ENCODE measurements around the gene WBP2. TPM values are rescaled to one million over a fixed set of nuclear protein-coding genes. Genes with fewer than 3 reads are reported as not detected.

WBP2 gene
- total RNA-seq, 2 experiments from 2014 or later, result 71.3 to 79.1 TPM

- Mint-ChIP-seq H3K4me3 (peak overlapping the region; percentile 39), H3K4me1 (peaks cover 27% of the 10 kb centered on the region), H3K27ac (peak overlapping the region; percentile 61), H3K9me3 (ENCODE audit: low read depth) (no peaks in the 10 kb centered on the region), H3K36me3 (peaks cover 24% of the 10 kb centered on the region), H3K27me3 (no peaks in the 10 kb centered on the region)
- DNase-seq, result peak; percentile 79
- CTCF ChIA-PET, result interaction anchor here (0.6 to 4.2 kb wide), 18 partner anchors 10 to 94 kb away, joined by 3 to 49 read pairs (median 8); partner anchors contain the start of genes GALK1, TRIM65 and WBP2
- peak; percentile 52 for ATAC-seq
Measured at GRCh38 chr17:75845058-75845711, 9.9 kb downstream of the WBP2 start.

GRCh38 chr17:75844530-75845057 is 10.5 kb downstream of the WBP2 start:
- H3K27ac Mint-ChIP-seq, result peak overlapping the region; percentile 98
- ATAC-seq (peak; percentile 16), DNase-seq (peak; percentile 63)
- CTCF ChIA-PET, result interaction anchor here (0.6 to 4.1 kb wide), 15 partner anchors 10 to 93 kb away, joined by 3 to 49 read pairs (median 8); partner anchors contain the start of genes GALK1, TRIM65 and WBP2
- no peaks in the 10 kb centered on the region for H3K9me3 Mint-ChIP-seq (ENCODE audit: low read depth)
- H3K36me3 Mint-ChIP-seq, result peaks cover 23% of the 10 kb centered on the region
- H3K4me3 Mint-ChIP-seq, result peak overlapping the region; percentile 98
- no peaks in the 10 kb centered on the region for H3K27me3 Mint-ChIP-seq
- peaks cover 27% of the 10 kb centered on the region for H3K4me1 Mint-ChIP-seq

- CTCF ChIA-PET, result interaction anchor here (0.7 to 4.1 kb wide), 19 partner anchors 8 to 90 kb away, joined by 3 to 49 read pairs (median 6); partner anchors contain the start of genes GALK1, TRIM65 and WBP2
- Mint-ChIP-seq H3K36me3 (peaks cover 26% of the 10 kb centered on the region), H3K27ac (peak within 1 kb of the TSS; percentile 98), H3K27me3 (no peaks in the 10 kb centered on the region), H3K9me3 (ENCODE audit: low read depth) (no peaks in the 10 kb centered on the region), H3K4me3 (peak within 1 kb of the TSS; percentile 98), H3K4me1 (peaks cover 25% of the 10 kb centered on the region)
- DNase-seq (peak; percentile 84), ATAC-seq (peak; percentile 75)
Measured at GRCh38 chr17:75843577-75844529, 11.3 kb downstream of the WBP2 start, which contains the start of gene UNC13D. Gene UNC13D, minus strand, starts transcription at chr17:75844404. Its CDS starts 67 bp downstream, at chr17:75844337.

- peak; percentile 57 for DNase-seq
- peak overlapping the region; percentile 98 for H3K4me3 Mint-ChIP-seq
- peaks cover 19% of the 10 kb centered on the region for H3K4me1 Mint-ChIP-seq
- H3K27ac Mint-ChIP-seq, result peak overlapping the region; percentile 98
- H3K36me3 Mint-ChIP-seq, result peaks cover 24% of the 10 kb centered on the region
- ATAC-seq, result peak; percentile 47
- CTCF ChIA-PET, result interaction anchor here (0.9 to 4.1 kb wide), 14 partner anchors 9 to 89 kb away, joined by 3 to 49 read pairs (median 7); partner anchors contain the start of genes GALK1, TRIM65 and WBP2
- no peaks in the 10 kb centered on the region for H3K9me3 Mint-ChIP-seq (ENCODE audit: low read depth)
- no peaks in the 10 kb centered on the region for H3K27me3 Mint-ChIP-seq
Measured at GRCh38 chr17:75842963-75843576, 12.1 kb downstream of the WBP2 start.

- CTCF ChIA-PET, result interaction anchor here (1.9 to 4.1 kb wide), 6 partner anchors 9 to 59 kb away, joined by 8 to 49 read pairs (median 12); partner anchors contain the start of genes TRIM65 and WBP2
Measured at GRCh38 chr17:75842411-75842810, 12.7 kb downstream of the WBP2 start.

GRCh38 chr17:75840799-75841164 is 14.4 kb downstream of the WBP2 start:
- peak overlapping the region; percentile 49 for H3K27ac Mint-ChIP-seq
- DNase-seq, result no peak
- no peak for ATAC-seq

More at GRCh38 chr17:75842411-75842810, 12.7 kb downstream of the WBP2 start:
- Mint-ChIP-seq H3K4me3 (peak overlapping the region; percentile 98), H3K4me1 (peaks cover 21% of the 10 kb centered on the region), H3K27ac (peak overlapping the region; percentile 59), H3K9me3 (ENCODE audit: low read depth) (no peaks in the 10 kb centered on the region), H3K36me3 (peaks cover 24% of the 10 kb centered on the region), H3K27me3 (no peaks in the 10 kb centered on the region)
- ATAC-seq (no peak), DNase-seq (no peak)

GRCh38 chr17:75839942-75840798 is 15.0 kb downstream of the WBP2 start:
- CTCF ChIA-PET, result interaction anchor here (0.8 to 2.9 kb wide), 6 partner anchors 9 to 87 kb away, joined by 3 to 7 read pairs (median 4); partner anchors contain the start of gene TRIM65
- Mint-ChIP-seq H3K36me3 (peaks cover 24% of the 10 kb centered on the region), H3K9me3 (ENCODE audit: low read depth) (no peaks in the 10 kb centered on the region), H3K27me3 (no peaks in the 10 kb centered on the region), H3K27ac (no peak overlapping the region), H3K4me3 (no peak overlapping the region), H3K4me1 (peaks cover 23% of the 10 kb centered on the region)
- no peak for DNase-seq
- no peak for ATAC-seq

More at GRCh38 chr17:75840799-75841164, 14.4 kb downstream of the WBP2 start:
- H3K9me3 Mint-ChIP-seq (ENCODE audit: low read depth), result no peaks in the 10 kb centered on the region
- no peak overlapping the region for H3K4me3 Mint-ChIP-seq
- H3K27me3 Mint-ChIP-seq, result no peaks in the 10 kb centered on the region
- peaks cover 22% of the 10 kb centered on the region for H3K36me3 Mint-ChIP-seq
- H3K4me1 Mint-ChIP-seq, result peaks cover 23% of the 10 kb centered on the region
- CTCF ChIA-PET, result interaction anchor here (0.8 to 2.9 kb wide), 3 partner anchors 10 to 87 kb away, joined by 3 to 7 read pairs (median 4); partner anchors contain the start of gene TRIM65

GRCh38 chr17:75838410-75838809 is 16.7 kb downstream of the WBP2 start:
- no peak for DNase-seq
- Mint-ChIP-seq H3K27me3 (no peaks in the 10 kb centered on the region), H3K36me3 (peaks cover 34% of the 10 kb centered on the region), H3K9me3 (ENCODE audit: low read depth) (no peaks in the 10 kb centered on the region), H3K4me3 (no peak overlapping the region), H3K27ac (peak overlapping the region; percentile 46), H3K4me1 (peaks cover 33% of the 10 kb centered on the region)
- CTCF ChIA-PET, result interaction anchor here (1.2 to 2.9 kb wide), 3 partner anchors 8 to 22 kb away, joined by 3 to 7 read pairs (median 3); no protein-coding TSS in a partner anchor
- ATAC-seq, result no peak

GRCh38 chr17:75837899-75838298 is 17.2 kb downstream of the WBP2 start:
- DNase-seq (no peak), ATAC-seq (no peak)
- CTCF ChIA-PET, result interaction anchor here (1.8 kb wide), 1 partner anchor 10 kb away, joined by 4 read pairs; no protein-coding TSS in a partner anchor
- Mint-ChIP-seq H3K4me3 (no peak overlapping the region), H3K4me1 (peaks cover 38% of the 10 kb centered on the region), H3K36me3 (peaks cover 35% of the 10 kb centered on the region), H3K27ac (peak overlapping the region; percentile 46), H3K27me3 (no peaks in the 10 kb centered on the region), H3K9me3 (ENCODE audit: low read depth) (no peaks in the 10 kb centered on the region)

- CTCF ChIA-PET, result interaction anchor here (1.8 kb wide), 1 partner anchor 11 kb away, joined by 4 read pairs; no protein-coding TSS in a partner anchor
- no peak overlapping the region for H3K27ac Mint-ChIP-seq
- DNase-seq (no peak), ATAC-seq (no peak)
- H3K27me3 Mint-ChIP-seq, result no peaks in the 10 kb centered on the region
- no peak overlapping the region for H3K4me3 Mint-ChIP-seq
- H3K4me1 Mint-ChIP-seq, result peaks cover 42% of the 10 kb centered on the region
- peaks cover 37% of the 10 kb centered on the region for H3K36me3 Mint-ChIP-seq
- H3K9me3 Mint-ChIP-seq (ENCODE audit: low read depth), result no peaks in the 10 kb centered on the region
Measured at GRCh38 chr17:75836605-75837004, 18.5 kb downstream of the WBP2 start.

- ATAC-seq, result no peak
- H3K36me3 Mint-ChIP-seq, result peaks cover 40% of the 10 kb centered on the region
- no peaks in the 10 kb centered on the region for H3K27me3 Mint-ChIP-seq
- H3K4me1 Mint-ChIP-seq, result peaks cover 42% of the 10 kb centered on the region
- no peaks in the 10 kb centered on the region for H3K9me3 Mint-ChIP-seq (ENCODE audit: low read depth)
- no peak overlapping the region for H3K4me3 Mint-ChIP-seq
- CTCF ChIA-PET, result no interaction called here
- no peak overlapping the region for H3K27ac Mint-ChIP-seq
- no peak for DNase-seq
Measured at GRCh38 chr17:75835654-75835987, 19.5 kb downstream of the WBP2 start.
